HG02678 (cell line): Measurements from ENCODE around the gene ANKRD65.

Experiments used
- ATAC-seq: cut with Tn5 transposase; IDR thresholded peaks from one replicate; pipeline ENCODE4 v1.9.1; 2021; ENCODE audit warnings: mild to moderate bottlenecking, moderate library complexity; ENCODE audit not compliant: unreplicated experiment

Gene ANKRD65

DNA sequence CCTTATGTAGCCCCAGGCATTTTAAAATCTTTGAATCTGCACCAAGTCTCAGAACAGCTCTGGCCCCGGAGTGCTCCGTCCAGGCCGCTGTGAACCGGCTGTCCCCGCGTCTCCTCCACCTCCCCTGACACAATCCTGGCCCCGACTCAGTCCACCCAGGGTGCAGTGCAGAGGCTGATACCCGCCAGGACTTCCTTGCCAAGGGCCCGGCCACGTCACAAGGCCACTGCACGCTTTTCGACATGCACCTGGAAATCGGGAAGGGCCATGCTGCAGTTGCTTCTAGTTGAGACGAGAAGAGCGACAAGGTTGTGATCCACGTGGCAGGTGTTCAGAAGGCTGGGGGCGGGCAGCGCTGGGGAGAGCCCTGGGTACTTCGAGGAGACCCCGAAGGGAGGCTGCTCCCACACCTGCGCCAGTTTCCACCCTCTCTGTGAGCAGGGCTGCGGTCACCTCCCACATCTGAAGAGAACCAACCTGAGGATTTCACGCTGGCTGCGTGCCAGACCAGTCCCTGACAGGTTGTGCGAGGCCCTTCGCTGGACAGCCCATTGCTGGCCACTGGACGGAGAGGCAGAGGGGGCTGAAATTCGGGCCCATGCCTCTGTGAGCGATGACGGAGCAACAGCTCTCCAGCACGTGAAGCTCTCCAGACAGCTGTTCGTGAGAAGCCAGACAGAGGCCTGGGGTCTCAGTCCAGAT lies 21.1 kb upstream of the ANKRD65 start:
- ATAC-seq = no peak

DNA sequence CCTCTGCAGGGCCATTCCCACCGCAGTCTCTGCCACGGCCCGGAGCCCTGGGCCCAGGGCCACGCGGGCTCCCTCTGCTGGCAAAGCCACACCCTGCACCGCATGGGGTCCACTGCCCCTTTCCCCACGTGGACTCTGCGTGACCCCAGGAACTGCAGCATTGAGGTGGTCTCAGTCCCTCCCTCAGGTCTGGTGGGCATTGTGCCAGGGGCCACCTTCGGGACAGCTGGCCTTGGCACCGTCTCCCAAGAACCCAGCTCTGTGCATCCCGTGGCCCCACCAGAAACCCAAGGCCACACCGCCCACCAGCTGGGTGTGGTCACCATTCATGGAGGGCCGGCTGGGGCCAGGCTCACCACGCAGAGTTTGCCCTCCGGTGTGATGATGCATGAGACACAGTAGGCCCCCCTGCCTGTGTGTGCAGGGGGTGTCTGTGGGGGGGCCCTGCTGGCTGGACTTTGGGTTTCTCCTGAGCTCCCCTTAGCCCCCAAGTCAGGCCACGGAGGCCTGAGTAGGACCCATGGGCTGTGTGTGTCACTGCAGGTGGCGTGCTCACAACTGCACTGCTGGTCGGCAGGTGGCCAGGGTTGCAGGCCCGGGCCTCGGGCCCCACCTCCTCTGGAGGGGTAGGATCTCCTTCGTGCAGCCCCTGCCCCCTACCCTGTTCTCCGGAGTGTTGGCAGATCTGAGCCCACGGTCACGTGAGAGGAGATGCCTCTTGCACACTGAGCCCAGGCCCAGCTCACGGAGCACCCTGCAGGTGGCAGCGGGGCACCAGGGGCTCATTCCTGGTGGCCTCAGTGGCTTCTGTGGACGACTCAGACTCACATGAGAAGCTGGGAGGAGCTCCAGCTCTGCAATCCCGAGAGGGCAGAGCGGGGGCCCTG lies 20.2 kb upstream of the ANKRD65 start:
- ATAC-seq = no peak

DNA sequence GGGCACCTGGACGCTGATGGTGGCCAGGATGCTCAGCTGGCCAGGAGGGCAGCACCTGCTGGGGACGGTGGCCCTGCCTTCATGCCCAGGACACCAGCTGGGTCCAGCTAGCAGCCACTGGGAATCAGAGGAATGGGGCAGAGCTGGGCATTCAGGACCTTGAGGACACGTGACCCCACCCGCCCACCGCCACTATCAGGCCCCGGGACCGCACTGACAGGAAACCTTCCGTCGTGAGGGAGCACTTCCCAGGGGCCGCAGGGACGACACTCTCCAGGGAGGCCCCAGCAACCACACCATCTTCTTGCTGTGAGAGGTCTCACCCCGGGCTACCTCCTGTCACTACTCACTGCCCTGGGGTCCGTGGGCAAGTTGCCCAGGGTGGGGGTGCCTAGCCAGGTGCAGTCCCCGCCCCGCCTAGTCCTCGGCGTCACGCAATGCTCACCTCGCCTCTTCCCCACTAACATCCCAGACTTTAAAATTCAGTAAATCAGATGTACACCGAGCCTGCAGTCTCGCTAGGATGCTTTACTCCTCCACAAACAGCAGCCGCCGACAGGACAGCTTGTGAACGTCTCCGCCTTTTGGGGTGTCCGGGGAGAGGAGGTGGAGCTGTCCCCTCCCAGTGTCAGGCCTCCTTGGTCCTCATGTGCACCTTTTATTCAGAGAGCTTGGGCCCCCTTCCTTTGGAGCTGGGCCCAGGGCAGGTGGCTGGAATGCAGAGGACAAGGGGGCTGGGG lies 19.4 kb upstream of the ANKRD65 start:
- ATAC-seq = no peak

DNA sequence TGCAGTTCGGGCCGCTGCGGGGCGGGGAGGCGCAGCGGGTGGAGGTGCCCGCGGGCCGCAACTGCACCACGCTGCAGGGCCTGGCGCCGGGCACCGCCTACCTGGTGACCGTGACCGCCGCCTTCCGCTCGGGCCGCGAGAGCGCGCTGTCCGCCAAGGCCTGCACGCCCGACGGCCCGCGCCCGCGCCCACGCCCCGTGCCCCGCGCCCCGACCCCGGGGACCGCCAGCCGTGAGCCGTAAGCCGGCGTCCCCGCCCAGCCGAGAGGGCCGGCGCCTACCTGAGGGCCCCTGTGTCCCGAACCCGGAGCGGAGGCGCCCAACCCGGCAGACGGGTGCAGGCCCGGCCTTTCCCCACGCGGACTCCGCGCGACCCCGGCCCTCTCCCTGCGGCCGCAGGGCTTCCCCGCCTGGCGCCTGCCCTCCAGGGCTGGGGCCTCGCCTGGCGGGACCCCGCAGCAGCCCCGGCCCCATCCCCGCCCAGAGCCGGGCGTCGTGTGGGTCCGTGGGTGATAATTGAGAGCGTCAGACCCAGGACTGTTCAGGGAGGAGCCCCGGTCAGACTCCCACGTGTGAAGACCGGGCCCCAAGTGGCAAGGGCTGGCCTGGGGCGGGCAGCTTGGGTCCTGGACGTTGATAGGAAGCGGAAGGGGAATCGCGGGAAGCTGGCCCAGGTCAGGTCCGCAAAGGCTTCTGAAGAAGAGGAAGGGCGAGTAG lies 18.6 kb upstream of the ANKRD65 start:
- ATAC-seq = no peak

DNA sequence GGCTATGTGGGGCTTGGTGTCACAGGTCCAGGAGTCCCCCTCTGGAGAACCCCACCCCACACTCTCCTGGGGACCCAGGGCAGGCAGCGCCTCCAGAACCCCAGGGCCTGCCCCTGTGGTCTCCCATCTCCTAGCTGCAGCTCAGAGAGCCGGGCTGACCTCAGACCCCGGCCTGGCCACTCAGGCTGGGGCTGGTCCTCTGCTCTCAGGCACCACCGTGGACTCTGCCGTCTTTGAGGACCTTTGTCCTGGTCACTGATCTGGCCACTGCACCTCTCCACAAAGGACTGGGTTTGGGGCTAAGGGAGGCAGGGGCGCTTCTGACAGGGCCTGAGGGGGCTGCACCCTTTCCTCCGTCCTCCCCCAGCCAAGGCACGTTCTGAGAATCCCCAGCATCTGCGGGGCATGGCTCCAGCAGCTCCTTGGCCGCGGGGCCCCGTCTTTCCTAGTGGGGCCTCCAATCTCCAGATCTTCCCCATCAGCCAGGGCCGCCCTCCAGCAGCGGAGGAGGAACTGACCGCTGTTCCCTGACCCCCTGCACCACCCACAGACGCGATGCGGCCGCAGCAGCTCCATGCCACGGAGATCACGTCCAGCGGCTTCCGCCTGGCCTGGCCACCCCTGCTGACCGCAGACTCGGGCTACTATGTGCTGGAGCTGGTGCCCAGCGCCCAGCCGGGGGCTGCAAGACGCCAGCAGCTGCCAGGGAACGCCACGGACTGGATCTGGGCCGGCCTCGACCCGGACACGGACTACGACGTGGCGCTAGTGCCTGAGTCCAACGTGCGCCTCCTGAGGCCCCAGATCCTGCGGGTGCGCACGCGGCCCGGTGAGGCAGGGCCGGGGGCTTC lies 17.7 kb upstream of the ANKRD65 start:
- no peak for ATAC-seq

DNA sequence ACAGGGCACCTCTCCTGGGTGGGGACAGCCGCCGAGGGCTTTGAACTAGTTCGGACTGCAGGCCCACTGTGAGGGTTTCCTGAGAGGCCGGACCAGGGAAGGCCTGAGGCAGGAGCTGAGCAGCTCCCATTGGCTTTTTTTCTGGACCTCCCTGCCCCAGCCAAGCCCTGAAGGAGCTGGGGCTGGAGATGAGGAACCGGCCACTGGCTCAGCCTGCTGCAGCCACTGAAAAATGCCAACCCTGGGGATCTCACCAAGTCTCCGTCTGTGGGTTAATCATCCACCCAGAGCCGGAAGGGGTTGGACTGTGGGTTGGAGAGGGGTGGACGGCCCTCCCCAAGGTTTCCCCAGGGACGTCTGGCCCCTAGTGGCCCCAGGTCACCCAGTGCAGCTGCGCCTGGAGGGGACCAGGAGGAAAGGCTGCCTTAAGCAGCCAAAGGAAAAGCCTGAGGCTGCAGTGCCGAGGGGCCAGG lies 16.9 kb upstream of the ANKRD65 start:
- peak; percentile 56 for ATAC-seq

DNA sequence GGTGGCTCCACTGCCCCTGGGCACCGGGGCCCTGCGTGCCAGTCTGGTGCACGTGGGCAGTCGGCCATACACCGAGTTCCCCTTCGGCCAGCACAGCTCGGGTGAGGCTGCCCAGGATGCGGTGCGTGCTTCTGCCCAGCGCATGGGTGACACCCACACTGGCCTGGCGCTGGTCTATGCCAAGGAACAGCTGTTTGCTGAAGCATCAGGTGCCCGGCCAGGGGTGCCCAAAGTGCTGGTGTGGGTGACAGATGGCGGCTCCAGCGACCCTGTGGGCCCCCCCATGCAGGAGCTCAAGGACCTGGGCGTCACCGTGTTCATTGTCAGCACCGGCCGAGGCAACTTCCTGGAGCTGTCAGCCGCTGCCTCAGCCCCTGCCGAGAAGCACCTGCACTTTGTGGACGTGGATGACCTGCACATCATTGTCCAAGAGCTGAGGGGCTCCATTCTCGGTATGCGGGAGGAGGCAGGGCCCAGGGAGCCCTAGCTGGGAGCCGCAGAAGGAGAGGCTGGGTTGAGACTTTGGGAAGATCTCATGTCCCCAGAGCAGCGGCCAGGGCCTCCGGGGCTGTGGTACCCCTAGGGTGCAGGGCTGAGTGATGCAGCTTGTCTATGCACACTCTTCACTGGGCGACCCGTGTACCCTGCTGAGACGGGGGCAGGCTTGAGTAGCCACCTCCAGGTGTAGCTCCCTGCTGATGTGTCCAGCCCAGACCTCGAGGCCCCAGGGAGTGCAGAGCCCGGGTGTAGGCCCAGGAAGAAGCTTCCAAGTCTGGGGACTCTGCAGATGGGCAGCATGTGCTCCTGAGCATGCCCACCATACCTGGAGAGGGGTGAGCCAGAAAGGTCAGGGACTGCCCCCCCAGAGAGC lies 16.2 kb upstream of the ANKRD65 start:
- ATAC-seq = no peak

DNA sequence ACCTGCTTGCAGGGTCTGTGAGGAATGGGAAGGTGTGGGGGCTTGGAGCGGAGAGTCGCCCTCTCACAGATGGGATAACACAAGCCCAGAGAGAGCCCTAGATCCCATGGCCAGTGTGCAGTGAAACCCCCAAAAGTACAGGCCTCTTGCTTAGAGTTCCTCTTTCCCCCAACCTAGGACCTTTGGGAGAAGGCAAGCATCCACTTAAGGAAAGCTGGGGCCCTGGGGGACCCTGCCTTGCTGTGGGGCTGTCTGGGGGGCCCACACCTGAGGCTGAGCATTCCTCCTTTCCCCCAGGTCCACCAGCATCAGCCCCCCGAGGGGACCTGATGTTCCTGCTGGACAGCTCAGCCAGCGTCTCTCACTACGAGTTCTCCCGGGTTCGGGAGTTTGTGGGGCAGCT lies 15.6 kb upstream of the ANKRD65 start:
- ATAC-seq = no peak

DNA sequence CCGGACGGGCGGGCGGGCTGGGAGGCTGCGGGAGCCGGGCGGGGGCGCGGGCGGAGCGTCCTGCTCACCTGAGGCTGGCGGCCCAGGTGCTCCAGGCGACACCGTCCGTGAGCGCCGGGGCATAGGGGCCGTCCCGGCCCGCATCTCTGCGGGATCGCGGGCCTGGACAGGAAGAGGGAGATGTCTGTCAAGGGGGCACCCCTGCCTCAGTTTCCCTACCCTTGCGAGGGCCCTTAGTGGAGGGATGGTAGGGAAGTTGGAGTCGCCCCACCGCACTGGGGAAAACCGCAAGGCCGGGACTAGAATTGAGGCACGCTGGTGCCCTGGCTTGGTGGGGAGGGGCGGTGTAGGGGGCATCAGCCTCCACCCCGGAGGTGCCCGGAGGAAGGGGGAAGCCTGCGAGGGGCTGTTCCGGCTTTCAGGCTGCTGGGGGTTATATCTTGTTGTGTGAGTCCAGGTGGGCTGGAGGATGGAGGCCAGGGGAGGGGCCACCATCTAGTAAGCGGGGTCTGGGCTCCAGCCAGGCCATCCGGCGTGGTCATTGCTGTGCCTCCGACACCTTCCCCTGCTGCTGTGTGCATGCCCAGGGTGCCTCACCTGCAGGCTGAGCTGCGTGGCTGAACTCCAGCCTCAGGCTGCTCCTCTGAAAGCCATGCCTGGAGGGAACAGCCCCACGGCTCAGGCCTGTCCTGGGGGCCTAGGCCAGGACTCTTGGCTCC lies 15.0 kb upstream of the ANKRD65 start:
- ATAC-seq = no peak

DNA sequence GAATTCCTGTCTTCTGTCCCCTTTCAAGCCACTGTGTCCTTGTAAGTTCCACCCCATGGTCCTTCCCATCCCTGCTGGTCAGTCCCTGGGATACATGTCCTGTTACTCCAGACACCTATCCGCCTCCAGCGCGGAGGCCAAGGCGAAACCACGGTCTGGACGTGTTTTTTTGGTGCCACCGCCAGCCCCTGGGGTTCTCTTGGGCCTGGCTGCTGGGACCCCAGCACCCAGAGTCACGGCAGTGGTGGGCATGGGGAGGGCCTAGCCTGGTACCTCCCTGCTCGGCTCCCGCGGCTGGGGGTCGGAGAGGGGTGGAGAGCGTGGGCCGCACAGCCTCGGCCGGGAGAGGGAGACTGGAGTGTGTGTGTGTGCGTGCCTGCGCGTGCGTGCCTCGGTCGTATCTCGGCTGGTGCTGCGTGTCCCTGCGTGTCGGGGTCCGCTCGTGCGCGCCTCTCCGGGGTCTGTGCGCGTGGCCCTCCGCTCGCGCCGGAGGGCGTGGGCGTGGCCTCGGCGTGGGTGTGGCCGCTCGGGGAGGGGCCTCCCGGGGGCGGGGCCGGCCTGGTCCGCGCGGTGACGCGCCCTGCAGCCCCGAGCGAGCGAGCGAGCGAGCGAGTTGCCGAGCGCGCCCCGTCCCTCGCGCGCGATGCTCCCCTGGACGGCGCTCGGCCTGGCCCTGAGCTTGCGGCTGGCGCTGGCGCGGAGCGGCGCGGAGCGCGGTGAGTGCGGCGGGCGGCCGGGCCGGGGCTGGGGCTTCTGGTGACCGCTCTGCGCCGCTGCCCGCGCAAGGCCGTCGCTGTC lies 14.2 kb upstream of the ANKRD65 start, which contains the start of gene VWA1:
VWA1 (plus strand) TSS at position 585 of the 798 bp plus-strand sequence; CDS start at position 644, 59 bp downstream.
- peak; percentile 42 for ATAC-seq

DNA sequence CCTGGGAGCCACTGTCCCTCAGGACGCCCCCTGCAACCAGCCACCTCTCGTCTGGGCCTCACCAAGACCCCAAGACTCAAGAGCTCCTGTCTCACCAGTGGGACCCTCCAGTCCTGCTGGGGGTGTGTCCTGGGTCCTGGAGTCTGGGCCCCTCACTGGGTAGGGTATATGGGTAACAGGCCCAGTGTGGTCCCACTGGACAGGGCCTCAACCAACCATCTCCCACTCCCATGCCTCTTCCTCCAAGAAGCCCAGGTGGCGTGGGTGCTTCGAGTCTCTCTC lies 13.7 kb upstream of the ANKRD65 start:
- no peak for ATAC-seq

DNA sequence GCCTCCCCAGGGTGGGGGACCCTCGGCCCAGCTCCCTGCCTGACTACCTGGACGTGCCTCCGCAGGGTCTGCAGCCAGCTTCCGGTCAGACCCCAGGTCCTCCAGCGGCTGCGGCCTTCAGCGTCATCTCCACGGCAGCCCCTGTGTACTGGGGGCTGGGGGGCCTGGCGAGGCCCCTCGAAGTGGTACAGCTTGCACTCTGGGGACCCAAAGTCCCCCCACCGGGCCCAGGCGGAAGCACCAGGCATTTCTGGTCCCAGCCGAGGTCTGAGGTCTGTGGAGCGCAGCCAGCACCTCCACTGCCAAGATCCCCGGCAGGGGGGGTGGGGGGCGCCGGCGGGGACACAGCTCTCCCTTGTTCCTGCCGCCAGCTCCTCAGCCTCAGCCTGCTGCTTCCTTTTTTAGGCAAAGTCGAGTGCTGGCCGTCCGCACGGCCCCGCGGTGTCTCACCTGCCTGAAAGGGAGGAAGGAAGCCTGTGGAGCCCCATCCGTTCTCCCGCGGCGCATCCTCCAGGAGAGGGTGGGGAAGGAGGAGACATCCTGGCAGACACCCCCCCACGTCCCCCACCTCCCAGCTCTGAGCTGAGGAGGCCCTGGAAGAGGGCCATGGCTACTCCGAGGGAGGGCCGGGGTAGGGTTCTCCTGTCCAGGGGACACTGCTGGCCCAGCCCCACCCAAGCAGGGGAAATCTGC lies 13.2 kb upstream of the ANKRD65 start:
- no peak for ATAC-seq

DNA sequence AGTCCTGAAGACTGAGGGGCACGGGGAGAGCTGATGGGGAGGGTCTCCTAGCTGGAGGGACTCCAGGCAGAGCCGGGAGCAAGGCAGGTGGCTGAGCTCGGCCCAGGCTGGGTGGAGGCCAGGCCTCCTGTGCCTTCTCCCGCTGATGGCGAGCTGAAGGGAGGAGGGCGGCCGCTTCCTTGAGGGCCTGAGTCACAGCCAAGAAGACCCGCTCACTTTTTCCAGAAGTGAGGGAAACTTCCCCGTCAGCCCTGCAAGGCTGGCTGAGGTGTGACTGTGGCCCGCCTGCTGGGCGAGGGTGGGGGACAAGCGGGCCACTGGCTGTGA lies 12.7 kb upstream of the ANKRD65 start:
- ATAC-seq = no peak

DNA sequence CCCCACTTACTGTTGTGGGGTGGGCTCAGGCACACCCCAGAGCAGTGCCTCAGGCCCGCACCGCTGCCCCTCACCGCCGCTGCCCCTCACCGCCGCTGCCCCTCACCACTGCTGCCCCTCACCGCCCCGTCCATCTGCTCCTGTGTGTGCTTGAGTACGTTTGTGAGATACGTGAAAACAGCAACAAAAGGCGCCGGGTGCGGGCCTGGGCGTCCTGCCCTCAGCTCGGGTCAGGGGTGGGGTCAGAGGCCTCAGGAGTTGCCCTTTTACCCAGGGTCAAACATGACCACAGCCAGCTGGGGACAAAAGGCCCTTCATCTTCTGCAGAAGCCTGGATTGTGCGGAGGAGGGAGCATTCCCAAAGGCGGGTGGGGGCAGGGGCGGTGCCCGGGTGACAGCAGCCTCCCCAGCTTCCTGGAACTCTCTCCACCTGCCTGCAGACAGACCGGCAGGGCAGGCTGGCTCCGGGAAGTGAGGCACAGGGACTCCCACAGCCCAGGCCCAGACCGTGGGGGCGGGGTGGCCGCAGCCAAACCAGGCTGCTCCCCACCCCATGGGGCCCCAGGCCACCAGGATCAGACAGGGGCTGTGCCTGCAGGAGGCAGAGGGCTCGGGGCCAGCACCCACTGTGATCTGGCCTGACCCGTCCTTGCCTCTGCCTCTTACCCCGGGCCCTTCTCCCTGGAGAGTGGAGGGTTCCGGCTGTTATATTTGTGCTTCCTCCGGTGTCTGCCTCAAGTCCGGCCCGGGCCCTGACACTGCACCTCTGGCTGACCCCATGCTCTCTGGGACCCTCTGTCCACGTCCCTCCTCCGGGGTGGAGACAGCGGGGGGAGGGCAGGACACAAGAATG lies 12.1 kb upstream of the ANKRD65 start:
- ATAC-seq = no peak

DNA sequence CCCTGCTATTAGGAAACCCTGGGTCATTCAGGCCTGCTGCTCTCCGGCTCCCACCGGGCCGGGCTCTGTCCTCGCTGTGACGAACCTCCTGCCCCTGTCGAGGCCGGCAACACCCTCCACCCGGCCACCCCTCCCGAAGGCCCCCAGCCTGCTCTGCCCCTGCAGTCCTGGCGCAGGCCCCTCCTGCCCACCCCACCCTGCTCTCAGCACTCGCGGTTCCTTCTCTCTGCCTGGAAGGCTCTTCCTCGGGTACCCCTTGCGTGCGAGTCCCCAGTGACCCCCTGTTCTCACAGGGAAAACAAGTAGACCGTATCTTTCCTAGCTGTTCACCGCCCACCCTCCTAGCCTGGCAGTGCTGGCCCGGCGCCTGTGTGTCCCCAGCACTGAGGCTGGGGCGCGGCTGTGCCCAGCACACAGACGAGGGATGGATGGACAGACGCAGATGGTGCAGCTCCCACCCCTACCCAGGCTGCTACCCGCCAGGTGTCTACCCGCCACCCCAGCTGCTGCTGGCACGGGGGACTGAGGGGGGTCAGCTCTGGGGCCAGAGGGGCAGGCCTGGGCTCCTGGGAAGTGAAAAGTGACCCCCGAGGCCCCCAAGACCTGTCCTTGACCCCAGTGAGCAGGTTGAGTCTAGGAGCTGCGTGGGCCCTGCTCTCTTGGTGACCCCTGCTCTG lies 11.3 kb upstream of the ANKRD65 start:
- ATAC-seq = no peak

DNA sequence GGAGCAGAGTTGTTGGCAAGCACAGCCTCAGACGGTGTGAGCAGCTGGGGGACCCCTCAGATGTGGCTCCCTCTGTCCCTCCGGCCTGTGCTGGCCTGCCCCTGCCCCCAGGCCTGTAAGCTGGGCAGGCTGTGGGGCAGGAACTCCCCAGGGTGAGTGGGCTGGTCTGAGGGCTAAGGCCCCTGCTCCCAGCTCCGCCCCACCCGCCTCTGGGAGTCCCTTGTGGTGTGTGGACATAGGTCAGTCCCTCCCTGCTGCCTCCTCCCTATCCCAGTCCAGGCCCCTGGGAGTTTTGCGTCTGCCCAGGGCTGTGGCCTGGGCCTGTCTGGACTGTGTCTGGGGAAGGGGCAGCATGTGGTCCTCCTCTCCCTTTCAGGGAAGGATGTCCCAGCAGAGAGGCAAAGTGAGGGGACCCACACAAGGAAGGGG lies 10.8 kb upstream of the ANKRD65 start:
- ATAC-seq = no peak
